ENCODE results near the gene FZD7.

The FZD7 gene

GRCh38 chr2:202033317-202034248 is at the start of gene FZD7:
Gene FZD7, plus strand, starts transcription at chr2:202033855. Its CDS starts 793 bp downstream, at chr2:202034648.
- peak; percentile 66 for DNase-seq (ENCODE audit: low read depth)

DNA sequence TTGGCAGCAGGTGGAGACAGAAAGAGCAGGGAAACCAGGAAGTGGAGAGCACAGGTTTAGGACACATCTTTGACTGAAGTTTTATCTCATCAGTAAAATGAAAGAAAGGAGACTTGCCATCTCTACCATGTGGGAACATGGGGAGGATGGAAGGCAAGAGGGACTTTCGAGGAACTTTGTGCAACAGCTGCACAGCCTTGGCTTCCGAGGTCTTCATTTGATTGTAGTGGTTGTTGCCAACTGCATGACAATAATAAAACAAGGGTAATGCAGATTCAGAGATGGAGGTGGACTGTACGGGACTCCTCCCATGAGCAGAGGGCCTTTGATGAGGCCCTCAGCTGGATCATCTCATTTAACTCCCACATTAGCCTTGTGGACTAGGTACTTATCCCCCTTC is 49.3 kb upstream of the FZD7 start:
- DNase-seq (ENCODE audit: low read depth), result no peak

- DNase-seq (ENCODE audit: low read depth), result no peak
Observed at GRCh38 chr2:201984800-201985525, 48.7 kb upstream of the FZD7 start.

- DNase-seq (ENCODE audit: low read depth), result no peak
Observed at GRCh38 chr2:201985728-201986462, 47.8 kb upstream of the FZD7 start.

- no peak for DNase-seq (ENCODE audit: low read depth)
Observed at GRCh38 chr2:201986463-201986735, 47.3 kb upstream of the FZD7 start.

DNA sequence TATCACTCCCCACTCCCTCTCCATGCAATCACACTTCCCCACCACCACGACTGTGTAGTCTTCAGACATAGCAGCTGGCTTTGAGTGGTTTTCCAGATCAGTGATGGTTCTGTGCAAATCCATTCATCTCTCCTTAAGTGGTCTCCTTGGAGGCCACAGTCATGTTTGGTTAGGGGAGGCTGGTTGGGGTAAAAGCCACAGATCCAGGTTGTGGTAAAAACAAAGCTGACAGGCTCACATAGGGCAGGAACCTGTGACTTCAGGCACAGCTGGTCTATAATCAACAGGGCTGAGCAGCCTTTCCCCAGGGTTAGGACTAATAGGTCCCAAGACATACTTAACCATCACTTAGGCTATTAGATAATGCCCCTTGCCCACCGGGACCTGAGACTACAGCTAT is 46.2 kb upstream of the FZD7 start:
- DNase-seq (ENCODE audit: low read depth), result no peak

GRCh38 chr2:201990069-201990468 is 43.6 kb upstream of the FZD7 start:
- no peak for DNase-seq (ENCODE audit: low read depth)

DNA sequence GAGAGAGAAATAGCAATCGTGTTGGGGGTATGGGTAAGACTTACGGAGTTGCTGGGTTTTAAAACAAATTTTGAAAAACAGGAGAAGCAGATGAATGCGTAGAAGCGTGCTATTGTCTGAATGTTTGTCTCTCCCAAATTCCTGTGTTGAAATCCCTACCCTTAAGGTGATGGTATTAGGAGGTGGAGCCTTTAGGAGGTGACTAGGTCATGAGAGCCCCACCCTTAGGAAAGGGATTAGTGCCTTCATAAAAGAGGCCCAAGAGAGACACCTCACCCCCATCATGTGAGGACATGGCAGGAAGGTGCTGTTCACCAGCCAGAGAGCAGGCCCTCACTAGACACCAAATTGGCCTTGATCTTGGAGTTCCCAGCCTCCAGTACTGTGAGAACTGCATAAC is 40.7 kb upstream of the FZD7 start:
- no peak for DNase-seq (ENCODE audit: low read depth)

DNA sequence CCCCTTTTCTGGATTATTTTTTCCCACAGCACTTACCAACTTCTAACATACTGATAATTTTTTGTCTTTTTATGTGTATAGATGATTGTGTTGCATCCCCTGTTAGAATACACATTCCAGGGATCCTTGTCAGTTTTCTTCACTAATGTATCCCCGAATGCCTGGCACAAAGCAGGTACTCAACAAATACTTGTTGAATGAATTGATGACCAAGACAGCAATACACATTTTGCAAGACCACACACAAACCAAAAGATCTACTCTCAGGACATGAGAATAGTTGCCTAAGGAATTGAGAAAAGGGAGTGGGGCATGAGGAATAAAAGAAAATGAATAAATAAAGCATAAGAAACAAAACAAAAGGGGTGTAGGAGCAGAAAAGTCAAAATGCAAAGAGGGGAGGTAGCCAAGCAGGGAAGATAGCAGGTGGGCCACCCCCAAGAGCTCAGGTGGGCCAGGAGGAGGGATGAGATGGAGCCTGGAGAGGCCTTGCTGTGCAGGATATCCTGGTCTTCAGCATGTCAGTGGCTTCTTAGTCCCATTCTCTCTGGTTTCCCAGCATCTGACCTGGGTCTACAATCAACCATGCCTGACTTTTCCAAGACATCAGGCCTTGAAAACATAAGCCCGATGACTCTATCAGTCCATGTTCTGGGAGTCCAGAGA is 38.5 kb upstream of the FZD7 start:
- DNase-seq (ENCODE audit: low read depth), result no peak

- DNase-seq (ENCODE audit: low read depth), result no peak
Observed at GRCh38 chr2:201996006-201996405, 37.6 kb upstream of the FZD7 start.

DNA sequence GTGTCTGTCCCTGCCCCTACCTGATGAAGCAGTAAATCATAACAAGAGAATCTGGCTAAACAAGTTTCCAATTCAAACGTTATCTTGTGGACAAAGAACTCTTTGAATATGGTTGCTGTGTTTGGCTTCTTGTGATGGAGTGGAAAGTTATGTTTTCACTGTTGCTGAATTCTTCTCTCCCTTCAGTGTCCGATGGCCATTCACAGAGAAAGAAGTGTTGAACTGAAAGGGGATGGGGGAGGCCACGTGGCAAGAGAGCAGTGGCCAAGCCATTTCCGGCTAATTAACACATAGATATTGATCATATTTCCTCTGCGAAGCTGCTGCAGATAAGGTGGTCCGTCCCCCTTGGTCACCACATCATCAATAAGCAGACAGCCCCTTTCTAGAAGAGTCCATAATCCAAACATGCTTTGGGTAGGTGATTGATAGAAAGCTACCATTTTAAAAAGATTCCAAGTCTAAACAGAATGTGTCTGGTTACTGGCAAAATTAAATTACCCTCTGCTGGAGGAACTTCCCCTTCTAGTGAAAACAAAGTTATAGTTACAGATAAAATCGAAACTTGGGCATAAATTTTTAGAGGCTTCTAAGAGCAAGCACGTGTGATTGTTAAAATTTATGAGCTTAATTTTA is 36.9 kb upstream of the FZD7 start:
- DNase-seq (ENCODE audit: low read depth), result no peak

DNA sequence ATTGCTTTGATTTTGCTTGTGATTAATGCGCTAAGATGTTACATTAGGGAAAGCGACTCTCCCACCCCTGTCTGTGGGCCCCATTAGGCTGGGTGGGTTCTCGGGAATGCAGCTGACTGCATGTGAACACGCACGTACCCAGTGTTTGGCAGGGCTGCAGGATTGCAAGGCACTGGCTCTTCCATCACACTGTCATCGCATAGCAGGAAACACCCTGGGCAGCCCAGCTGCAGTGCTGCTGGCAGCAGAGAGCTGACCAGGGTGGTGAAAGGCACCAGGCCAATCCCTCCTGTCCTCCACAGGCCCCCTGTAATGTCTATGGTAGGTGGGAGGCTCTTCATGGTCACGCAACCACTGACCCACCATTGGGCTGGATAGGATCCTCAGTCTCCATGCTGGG is 34.4 kb upstream of the FZD7 start:
- no peak for DNase-seq (ENCODE audit: low read depth)

DNA sequence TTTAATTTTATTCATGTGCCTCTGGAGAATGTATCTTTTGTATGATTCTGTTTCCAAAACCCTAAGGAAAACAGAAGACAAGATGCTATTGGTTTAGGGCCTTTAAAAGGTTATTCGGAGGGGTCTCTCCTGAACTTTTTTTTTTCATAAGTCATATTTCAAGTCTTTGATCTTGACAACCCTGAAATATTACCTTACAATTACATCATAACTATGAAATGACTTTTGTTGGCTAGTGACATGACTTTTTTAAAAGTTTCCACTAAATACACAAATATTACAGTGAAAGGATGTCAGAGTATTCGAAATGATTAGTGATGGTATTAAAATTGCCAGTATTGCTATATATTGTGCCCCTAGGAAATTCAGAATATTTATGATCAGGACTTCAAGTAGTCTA is 31.8 kb upstream of the FZD7 start:
- DNase-seq (ENCODE audit: low read depth), result no peak

GRCh38 chr2:202002381-202002780 is 31.3 kb upstream of the FZD7 start:
- no peak for DNase-seq (ENCODE audit: low read depth)

GRCh38 chr2:202005272-202005887 is 28.3 kb upstream of the FZD7 start:
- DNase-seq (ENCODE audit: low read depth), result no peak

GRCh38 chr2:202006301-202006700 is 27.4 kb upstream of the FZD7 start:
- no peak for DNase-seq (ENCODE audit: low read depth)

- no peak for DNase-seq (ENCODE audit: low read depth)
Observed at GRCh38 chr2:202007015-202007982, 26.4 kb upstream of the FZD7 start.

GRCh38 chr2:202007983-202008354 is 25.7 kb upstream of the FZD7 start:
- DNase-seq (ENCODE audit: low read depth), result no peak

- no peak for DNase-seq (ENCODE audit: low read depth)
Observed at GRCh38 chr2:202009019-202009481, 24.6 kb upstream of the FZD7 start.

- DNase-seq (ENCODE audit: low read depth), result no peak
Observed at GRCh38 chr2:202009581-202009980, 24.1 kb upstream of the FZD7 start.

Data from stimulated activated CD8-positive, alpha-beta memory T cell treated with anti-CD3 and anti-CD28 coated beads, Interleukin-15, amount 100 ng/mL, for 1 hour (primary cell).